ENCODE measurements around the gene C2orf76. TPM values are rescaled to one million over a fixed set of nuclear protein-coding genes. Genes with fewer than 3 reads are reported as not detected.

The C2orf76 gene
- total RNA-seq, 4 donors from 2014 or later = 5.3 to 19.9 (median 13.3) TPM

- 57 to 58% methylated on average over 2 of the region's 2 CpGs for WGBS, 2 donors
- TF ChIP-seq POLR2A (IDR thresholded peaks at IDR 0.05) = no peak
- TF ChIP-seq CTCF (IDR thresholded peaks at IDR 0.05) = no peak
- intact Hi-C loops (cut with DNase I) = no loop called here
- H3K36me3 ChIP-seq = no peaks in the 10 kb centered on the region
- H3K27ac ChIP-seq = no peak overlapping the region
- peaks cover 0 to 7% of the 10 kb centered on the region in 2 donors for H3K4me1 ChIP-seq
- H3K4me3 ChIP-seq (replicated peaks in 1 of 3) = no peak overlapping the region
- H3K9me3 ChIP-seq = no peaks in the 10 kb centered on the region
- no peak for DNase-seq
- no peaks in the 10 kb centered on the region for H3K27me3 ChIP-seq
Observed at GRCh38 chr2:119253114-119253702, 113.4 kb downstream of the C2orf76 start.

Other genes starting within 250 kb of the C2orf76 start
- not detected for gene C1QL2, start 208.1 kb downstream of the C2orf76 start, total RNA-seq
- gene STEAP3, start 143.0 kb downstream of the C2orf76 start, total RNA-seq = 10 to 100 TPM in 2 of 4 donors, 1 to 10 TPM in 2; 7.4 to 23.2 (median 12.0) TPM
- gene DBI, start 143 bp upstream of the C2orf76 start, total RNA-seq = 100 to 1,000 TPM in 3 of 4 donors, 10 to 100 TPM in 1; 48.1 to 166 (median 140) TPM
- 10 to 100 TPM; 34.4 to 50.2 (median 43.1) TPM for gene TMEM37, start 65.0 kb upstream of the C2orf76 start, total RNA-seq
- gene SCTR, start 157.6 kb upstream of the C2orf76 start, total RNA-seq = not detected
- gene CFAP221, start 177.6 kb upstream of the C2orf76 start, total RNA-seq = 10 to 100 TPM in 2 of 4 donors, 1 to 10 TPM in 2; 1.6 to 13.1 (median 9.7) TPM

All from thyroid gland (tissue), 4 donors.